ENCODE results near the gene MYCN.
A peak's percentile ranks its signal among the peaks of the same experiment; 100 is the strongest.
"Not testable (repeated sequence)": the region's sequence is repeated elsewhere in the genome, so short reads cannot be mapped to it uniquely, and the experiment has no call there.

MYCN gene

DNA sequence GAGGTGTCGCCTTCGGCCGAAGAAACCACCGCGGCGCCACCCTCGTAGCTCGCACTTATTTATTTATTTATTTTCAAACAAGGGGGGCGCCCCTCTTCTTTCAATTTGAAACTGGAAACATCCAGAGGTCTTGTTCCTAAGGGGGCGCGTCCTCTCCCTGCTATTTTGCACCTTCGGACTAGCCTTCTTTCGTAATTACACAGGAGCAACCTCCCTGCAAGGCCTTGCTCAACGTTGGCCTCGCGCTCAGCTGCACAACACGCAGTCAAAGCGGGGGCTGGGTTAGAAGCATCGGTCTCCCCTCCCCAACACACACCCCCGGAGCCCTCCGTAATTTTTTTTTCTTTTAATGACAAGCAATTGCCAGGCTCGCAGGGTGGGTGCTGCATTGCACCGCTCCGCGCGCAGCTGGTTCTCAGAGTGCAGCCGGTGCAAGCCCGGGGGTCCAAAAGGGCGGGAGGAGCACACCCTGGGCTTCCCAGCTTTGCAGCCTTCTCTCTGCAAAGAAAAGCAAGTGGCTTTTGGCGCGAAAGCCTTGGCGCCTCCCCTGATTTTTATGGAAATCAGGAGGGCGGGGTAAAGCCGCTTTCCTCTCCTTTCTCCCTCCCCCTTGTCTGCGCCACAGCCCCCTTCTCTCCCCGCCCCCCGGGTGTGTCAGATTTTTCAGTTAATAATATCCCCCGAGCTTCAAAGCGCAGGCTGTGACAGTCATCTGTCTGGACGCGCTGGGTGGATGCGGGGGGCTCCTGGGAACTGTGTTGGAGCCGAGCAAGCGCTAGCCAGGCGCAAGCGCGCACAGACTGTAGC is at the start of gene MYCN:
Gene MYCN, plus strand, starts transcription at position 697 of the 807 bp plus-strand sequence. CDS start 1,515 bp downstream, outside the sequence.
- DNase-seq (ENCODE audit: low spot score), result peak; percentile 84

DNA sequence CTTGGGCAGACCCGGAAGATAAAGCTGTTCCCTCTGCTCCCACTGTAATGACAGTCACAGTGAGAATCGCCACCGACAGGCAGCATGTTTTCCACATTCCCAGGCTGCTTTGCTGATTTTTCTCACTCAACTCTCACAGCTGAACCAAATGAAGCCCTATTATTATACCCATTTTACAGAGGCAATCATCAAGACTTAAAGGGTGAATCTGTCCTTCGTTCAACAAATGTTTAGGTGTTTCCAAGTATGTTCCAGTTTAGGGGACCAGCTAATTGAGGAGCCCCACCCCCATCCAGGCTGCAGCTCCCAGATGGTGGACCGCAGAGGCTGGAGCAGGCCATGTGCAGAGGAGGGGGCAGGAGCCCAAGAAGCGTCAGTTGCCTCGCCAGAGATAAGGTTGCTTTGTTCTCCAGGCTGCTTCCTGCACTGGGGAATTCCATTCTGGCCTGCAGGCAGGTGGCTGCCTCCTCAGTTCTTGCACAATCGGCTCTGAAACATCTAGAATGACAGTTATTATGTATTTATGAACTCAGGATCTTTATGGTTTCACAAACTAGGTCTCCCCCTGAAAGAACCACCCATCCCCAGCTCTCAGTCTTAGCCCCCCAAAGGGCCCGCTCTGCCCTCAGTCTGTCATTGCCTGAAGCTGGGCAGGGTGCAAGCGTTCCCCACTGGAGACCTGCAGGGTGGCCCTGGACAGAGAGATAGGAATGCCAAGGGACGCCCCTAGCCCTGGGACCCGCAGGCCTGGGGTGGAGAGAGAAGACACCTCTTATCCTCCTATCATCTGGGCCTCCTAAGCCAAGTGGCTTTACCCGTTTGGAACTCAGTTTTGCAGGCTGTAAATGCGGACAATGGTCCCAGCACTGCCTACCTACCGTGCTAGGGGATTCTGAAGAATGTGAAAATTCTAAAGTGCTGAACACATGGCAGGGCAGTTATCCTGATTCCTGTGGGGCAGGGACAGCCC is 49.1 kb upstream of the MYCN start:
- DNase-seq (ENCODE audit: low spot score), result peak; percentile 40

DNA sequence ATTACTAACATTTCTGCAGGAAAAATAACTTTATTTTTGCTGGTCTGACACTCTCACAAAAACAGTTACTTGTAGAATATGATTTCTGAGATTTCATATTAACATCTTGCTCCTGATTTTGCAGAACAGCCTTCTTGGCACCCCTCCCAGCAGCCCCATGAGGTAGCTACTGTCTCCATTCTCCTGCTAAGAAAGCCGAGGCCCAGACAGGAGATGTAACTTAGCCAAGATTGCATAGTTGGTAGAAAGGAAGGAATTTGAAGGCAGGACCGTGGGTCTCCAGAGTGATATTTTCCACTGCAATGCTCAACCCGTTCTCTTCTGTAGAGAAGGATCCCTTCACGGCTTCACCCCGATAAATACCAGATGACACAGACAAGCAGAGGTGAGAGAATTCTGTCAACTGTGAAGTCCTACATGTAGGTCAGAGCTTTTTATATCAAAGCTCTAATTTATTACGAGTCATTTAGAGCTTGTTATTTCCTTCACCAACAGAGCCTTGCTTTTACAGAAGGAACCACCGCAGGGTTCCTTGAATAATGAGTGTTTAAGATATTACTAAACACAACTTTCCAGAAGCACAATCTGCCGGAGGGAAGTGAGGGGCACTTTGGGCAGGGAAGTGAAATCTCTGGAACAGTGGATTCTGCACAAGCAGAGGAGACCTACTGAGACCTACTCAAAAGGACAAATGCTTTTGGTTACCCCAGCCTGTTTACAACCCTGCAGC is 48.0 kb upstream of the MYCN start:
- no peak for DNase-seq (ENCODE audit: low spot score)

DNA sequence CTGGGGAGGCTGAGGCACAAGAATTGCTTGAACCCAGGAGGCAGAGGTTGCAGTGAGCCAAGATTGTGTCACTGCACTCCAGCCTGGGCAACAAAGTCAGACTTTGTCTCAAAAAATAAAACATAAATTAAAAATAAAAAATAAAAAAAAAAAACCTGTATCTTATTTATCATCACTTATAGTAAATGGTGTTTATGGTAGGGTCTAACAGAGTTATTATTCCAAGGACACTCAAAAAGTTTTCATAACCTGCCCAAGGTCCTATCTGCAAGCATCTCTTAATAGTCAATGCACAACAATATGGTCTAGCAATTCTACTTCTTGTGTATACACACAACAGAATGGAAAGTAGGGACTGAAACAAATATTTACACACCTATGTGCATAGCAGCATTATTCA is 47.3 kb upstream of the MYCN start:
- no peak for DNase-seq (ENCODE audit: low spot score)

DNA sequence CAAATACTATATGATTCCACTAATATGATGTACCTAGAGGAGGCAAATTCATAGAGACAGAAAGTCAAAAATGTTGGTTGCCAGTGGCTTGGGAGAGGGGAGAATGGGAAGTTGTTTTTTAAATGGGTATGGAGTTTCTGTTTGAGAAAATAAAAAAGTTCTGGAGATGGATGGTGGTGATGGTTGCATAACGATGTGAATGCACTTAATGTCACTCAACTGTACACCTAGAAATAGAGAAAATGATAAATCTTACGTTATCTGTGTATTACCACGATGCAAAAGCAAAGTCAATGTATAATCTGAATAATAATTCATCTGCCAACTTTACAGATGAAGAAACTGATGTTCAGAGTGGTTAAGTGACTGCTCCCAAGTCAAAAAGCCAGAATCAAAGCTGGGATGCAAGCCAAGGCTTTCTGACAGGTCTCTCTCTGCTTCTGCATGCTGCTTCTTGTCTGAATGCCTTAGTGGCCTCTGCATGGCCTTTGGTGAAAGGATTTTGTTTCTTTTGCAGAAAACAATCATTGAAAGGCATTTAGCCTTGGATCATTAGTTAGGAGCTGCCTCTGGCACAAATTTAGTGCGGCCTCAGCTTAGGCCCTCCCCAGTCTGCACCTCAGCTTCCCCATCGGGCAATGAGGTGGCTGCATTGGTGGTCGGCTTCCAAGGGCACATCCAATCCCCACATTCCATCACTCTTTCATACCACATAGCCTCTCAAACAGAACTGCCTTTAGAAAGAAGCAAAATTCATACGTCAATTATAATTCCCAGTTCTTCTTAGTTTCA is 46.5 kb upstream of the MYCN start:
- DNase-seq (ENCODE audit: low spot score), result no peak

DNA sequence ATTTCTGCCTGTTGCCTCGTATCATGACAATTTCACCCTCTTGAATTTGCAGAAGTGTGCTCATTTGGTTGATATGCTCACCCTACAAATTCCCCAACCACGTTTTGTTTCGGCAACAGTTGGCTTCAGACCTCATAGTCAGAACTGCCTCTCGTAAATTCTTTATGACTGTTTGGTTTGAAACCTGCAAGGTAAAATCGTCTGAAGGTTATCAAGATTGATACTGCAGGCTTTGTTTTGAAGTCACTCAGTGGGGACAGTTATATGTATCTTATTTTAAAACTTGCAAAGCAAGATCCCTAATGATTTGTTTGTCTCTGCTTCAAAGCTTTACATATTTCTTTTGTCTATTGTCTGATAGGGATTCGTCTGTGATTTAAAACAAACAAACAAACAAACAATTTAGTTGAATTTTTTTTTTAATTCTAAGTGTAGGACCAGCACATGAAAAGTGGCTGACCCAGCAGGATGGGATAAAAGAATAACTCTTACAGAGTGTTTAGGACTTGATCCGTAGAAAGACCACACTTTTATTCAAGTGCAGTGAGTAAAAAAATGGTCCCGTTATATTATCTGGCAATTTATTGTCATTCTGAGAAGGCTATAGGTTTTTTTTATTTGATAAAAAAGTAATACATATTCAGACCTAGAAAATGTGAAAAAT is 45.7 kb upstream of the MYCN start:
- no peak for DNase-seq (ENCODE audit: low spot score)

DNA sequence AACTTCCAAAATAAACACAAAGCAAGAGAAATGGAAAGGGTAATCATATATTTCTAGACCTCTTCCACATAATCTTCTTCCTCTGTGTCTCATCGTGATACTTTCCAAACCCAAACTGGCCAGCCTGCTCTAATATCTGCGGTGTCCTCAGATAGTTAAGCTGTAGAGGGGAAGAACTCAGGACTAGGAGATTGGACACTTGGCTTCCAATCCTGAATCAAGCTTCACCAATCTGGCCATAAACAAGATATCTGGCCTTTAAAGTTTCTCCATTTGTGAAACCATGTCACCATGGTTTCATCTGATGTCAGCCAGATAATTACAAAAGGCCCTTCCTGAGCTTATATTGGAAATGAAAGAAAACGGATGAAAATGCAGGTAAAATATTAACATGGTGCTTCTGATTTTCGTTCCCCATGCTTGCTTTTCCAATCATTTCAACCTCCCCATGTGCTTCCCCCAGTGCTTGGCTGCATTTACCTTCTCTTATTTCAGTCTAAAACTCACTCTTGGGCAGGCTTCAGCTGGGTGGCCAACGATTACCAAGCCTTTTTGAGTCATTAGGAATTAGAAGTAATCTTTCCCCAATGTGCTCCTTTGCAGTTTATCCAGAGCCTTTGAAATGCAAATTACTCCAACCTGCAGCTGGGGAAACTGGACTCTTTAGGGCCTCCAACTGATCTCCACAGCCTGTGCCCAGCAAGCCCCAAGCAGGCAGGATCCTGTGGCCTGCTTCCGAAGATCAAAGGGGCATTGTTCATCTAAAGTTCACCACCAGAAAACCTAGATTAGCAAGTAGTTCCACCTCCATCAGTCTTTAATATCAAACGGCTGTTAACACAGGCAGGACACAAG is 44.5 kb upstream of the MYCN start:
- no peak for DNase-seq (ENCODE audit: low spot score)

DNA sequence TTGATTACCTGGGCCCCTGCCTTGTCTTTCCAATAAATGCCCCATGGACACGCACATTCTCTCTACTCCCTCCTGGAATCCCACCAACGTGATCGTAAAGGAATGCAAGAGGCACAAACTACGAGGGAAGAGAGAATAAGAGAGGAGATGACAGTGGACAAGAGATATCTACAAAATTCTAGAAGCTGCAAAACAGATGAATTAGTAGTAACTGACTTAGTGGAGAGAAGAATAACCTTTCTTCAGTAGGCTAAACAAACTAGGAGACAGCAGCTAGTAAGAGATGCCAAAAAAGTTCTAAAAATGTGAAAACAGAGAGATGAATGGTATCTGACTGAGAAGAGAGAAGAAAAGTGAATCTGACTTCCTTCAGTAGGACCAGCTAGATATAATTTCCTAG is 43.5 kb upstream of the MYCN start:
- DNase-seq (ENCODE audit: low spot score), result no peak

DNA sequence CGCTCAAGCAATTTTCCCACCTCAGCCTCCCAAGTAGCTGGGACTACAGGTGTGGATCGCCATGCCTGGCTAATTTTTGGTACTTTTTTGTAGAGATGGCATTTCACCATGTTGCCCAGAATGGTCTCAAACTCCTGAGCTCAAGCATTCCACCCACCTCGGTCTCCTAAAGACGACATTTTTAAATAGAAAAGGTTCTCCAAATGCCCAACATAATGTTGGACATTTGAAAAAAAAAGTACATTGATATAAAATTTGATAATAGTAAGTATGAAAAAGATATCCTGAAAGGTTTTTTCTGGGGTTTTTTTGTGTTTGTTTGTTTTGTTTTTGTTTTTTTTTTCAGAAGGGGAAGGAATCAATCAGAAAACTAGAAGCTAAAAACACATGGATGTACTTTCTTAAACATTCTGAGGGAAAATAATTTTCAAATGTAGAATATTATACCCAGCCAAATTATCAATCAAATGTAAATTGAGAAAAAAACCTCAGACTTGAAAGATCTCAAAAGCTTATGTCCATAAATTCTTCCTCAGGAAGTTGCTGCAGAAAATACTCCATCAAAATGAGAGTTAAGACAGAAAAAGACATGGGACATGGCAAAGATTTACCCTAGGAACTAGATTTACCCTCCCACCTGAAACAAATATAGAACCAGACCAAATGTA is 42.8 kb upstream of the MYCN start:
- DNase-seq (ENCODE audit: low spot score), result no peak

DNA sequence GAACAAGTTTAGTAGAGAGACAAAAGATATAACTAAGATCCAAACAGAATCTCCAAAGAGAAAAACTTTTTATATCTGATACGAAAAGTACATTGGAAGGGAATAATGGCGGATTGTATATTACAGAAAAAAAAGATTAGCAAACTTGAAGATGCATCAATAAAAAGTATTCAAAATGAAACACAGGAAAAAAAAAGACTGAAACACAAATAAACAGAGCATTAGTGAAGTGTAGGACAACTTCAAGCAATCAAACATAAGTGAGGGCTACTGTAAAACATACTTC is 41.1 kb upstream of the MYCN start:
- DNase-seq (ENCODE audit: low spot score), result no peak

DNA sequence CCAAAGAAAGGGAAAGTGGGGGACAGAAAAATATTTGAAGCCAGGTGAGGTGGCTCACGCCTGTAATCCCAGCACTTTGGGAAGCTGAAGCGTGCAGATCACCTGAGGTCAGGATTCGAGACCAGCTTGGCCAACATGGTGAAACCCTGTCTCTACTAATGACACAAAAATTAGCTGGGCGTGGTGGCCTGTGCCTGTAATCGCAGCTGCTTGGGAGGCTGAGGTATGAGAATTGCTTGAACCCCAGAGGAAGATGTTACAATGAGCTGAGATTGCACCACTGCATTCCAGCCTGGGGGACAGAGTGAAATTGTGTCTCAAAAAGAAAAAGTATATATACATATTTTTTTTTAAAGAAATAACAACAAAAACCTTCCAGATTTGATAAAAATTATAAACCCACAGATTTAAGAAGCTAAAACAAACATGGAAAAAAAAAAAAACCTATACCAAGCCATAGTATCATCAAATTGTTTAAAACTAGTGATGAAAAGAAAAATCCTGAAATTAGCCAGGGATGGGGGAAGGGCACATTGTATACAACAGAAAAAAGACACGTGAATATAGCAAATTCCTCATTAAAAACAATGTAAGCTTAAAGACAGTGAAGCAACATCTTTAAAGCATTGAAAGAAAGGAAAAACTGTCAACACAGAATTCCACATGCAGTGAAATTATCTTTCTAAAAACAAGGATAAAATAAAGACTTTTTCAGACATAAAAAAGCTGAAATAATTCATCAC is 40.4 kb upstream of the MYCN start:
- no peak for DNase-seq (ENCODE audit: low spot score)

DNA sequence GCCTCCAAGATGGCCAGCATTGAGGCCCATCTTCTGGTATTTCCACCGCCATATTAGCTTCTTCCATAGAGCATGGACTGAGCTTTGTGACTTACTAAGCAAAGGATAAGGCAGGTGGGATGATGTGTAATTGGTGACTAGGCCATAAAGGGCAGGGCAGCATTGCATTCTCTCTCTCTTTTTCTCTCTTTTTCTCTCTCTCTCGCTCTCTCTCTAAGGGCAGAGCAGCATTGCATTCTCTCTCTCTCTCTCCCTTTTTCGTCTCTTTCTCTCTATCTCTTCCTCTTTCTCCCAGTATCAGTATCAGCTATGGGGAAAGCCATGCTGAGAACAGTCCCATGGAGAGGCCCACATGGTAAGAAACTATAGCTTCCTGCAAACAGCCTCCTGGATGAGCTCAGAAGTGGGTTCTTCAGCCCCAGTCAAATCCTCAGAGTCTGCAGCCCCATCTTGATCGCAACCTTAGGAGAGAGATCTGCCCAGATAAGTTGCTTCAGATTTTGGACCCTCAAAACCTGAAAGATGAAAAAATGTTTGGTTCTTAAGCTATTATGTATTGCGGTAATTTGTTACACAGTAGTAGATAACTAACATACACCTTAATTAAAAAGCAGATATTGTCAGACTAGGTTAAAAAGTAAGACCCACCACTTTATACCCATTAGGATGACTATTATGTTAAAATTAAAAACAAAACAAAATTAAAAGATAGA is 39.1 kb upstream of the MYCN start:
- no peak for DNase-seq (ENCODE audit: low spot score)

DNA sequence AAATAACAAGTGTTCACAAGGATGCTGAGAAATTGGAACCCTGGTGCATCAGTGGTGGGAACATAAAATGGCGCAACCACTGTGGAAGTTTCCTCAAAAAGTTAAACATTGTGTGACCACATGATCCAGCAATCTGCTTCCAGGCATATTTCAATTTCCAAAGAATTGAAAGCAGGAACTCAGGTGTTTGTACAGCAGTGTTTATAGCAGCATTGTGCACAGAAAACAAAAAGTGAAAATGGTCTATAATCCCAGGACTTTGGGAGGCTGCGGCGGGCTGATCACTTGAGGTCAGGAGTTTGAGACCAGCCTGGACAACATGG is 38.6 kb upstream of the MYCN start:
- DNase-seq (ENCODE audit: low spot score), result no peak

DNA sequence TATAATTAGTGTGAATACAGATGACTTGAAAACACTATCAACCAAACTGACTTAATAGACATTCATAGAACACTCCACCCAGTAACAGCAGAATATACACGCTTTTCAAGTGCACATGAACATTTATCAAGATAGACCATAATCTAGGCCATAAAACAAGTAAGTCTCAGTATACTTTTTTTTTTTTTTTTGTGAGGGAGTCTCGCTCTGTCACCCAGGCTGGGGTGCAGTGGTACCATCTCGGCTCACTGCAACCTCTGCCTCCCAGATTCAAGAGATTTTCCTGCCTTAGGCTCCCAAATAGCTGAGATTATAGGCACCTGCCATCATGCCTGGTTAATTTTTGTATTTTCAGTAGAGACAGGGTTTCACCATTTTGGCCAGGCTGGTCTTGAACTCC is 36.4 kb upstream of the MYCN start:
- DNase-seq (ENCODE audit: low spot score), result not testable (repeated sequence)

DNA sequence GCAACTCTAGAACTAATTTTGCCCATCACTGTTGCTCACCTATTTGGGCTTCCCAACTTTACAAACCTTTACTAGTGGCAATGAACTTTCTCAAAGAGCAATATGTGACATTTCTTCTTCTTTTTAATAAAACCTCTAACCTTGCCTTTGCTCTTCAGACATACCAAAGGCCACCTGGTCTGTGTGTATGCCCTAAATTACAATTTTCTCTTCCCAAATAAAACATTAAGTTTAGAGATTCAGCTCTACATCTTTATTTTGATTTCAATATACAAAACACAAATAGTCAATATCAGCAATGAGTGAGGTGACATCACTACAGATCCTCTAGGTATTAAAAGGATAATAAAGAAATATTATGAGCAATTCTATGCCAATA is 35.1 kb upstream of the MYCN start:
- no peak for DNase-seq (ENCODE audit: low spot score)

DNA sequence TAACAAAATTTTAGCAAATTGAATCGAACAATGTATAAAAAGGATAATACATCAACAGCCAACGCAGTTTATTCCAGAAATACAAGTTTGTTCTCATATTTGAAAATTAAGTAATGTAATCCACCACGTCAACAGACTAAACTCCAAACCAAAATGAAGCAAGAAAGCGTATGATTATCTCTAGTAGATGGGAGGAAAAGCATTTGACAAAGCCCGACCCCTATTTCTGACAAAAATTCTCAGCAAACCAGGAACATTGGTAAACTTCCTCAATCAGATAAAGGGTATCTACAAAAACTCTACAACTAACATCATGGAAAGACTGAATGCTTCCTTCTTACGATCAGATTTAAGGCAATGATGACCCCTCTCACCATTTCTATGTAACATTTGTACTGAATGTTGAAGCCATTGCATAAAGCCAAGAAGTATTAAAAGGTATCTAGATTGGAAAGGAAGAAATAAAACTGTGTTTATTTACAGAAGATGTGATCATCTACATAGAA is 34.3 kb upstream of the MYCN start:
- no peak for DNase-seq (ENCODE audit: low spot score)

DNA sequence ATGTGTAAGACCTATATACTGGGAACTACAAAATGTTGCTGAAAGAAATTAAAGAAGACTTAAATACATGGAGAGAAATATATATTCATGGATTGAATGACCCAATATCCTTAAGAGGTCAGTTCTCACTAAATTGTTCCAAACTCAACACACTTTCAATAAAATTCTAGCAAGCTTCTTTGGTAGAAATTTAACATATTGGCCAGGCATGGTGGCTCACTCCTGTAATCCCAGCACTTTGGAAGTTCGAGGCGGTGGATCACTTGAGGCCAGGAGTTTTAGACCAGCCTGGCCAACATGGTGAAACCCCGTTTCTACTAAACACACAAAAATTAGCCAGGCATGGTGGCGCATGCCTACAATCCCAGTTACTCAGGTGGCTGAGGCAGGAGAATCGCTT is 33.6 kb upstream of the MYCN start:
- DNase-seq (ENCODE audit: low spot score), result no peak

Data from iPS-NIHi11 (cell line).